Mesenchymal stem cell (in vitro differentiated cells and primary cell): ENCODE data around the gene MCM3AP.

Experiments
- DNase-seq: peaks from one replicate; pipeline ENCODE4 v3.0.0-alpha.2; 2013
- H2AFZ ChIP-seq: one replicate; pipeline ENCODE4 v1.6.1; 2013; ENCODE audit warnings: low read depth, mild to moderate bottlenecking, control low read depth, inconsistent platforms, low read length, moderate library complexity
- H2AK5ac ChIP-seq: 2 replicates; pipeline ENCODE4 v1.6.1; 2013; ENCODE audit warnings: low read length, moderate library complexity, mild to moderate bottlenecking, inconsistent platforms; ENCODE audit not compliant: severe bottlenecking
- H2BK120ac ChIP-seq: one replicate; pipeline ENCODE4 v1.6.1; 2013; ENCODE audit warnings: low read depth, mild to moderate bottlenecking, inconsistent platforms, low read length, moderate library complexity
- H2BK12ac ChIP-seq, 2 experiments: one replicate each; pipeline ENCODE4 v1.6.1; 2013; ENCODE audit warnings: inconsistent platforms in 2 of 2, low read length in 2 of 2, mild to moderate bottlenecking in 2 of 2, moderate library complexity in 2 of 2, control low read depth in 1 of 2
- H2BK15ac ChIP-seq: one replicate; pipeline ENCODE4 v1.6.1; 2013; ENCODE audit warnings: mild to moderate bottlenecking, low read depth, inconsistent platforms; ENCODE audit not compliant: poor library complexity, severe bottlenecking
- H2BK5ac ChIP-seq: 2 replicates; pipeline ENCODE4 v1.6.1; 2013; ENCODE audit warnings: low read depth, mild to moderate bottlenecking, low read length, control low read depth, inconsistent platforms; ENCODE audit not compliant: poor library complexity, severe bottlenecking
- H3K14ac ChIP-seq, 2 experiments: one replicate each; pipeline ENCODE4 v1.6.1; 2013; ENCODE audit warnings: inconsistent platforms in 2 of 2, low read length in 2 of 2, control low read depth in 1 of 2, mild to moderate bottlenecking in 1 of 2, moderate library complexity in 1 of 2
- H3K18ac ChIP-seq, 2 experiments: one replicate each; pipeline ENCODE4 v1.6.1; 2013; ENCODE audit warnings: inconsistent platforms in 2 of 2, low read length in 2 of 2, control low read depth in 1 of 2, low read depth in 1 of 2, mild to moderate bottlenecking in 1 of 2
- H3K23ac ChIP-seq, 2 experiments: one replicate each; pipeline ENCODE4 v1.6.1; 2013; ENCODE audit warnings: inconsistent platforms in 2 of 2, low read length in 2 of 2, mild to moderate bottlenecking in 2 of 2, moderate library complexity in 2 of 2, control low read depth in 1 of 2
- H3K27ac ChIP-seq: 2 replicates; pipeline ENCODE4 v1.5.1; 2013; ENCODE audit warnings: mild to moderate bottlenecking, moderate library complexity, low read length, control low read depth, inconsistent platforms; ENCODE audit not compliant: poor library complexity, severe bottlenecking
- H3K27me3 ChIP-seq, 2 experiments: 2 replicates each; pipeline versions ENCODE4 v1.6.1 to v1.7.0; 2013; ENCODE audit warnings: low read length in 2 of 2, mild to moderate bottlenecking in 2 of 2, moderate library complexity in 2 of 2, control low read depth in 1 of 2, inconsistent platforms in 1 of 2; ENCODE audit not compliant: control insufficient read depth in 1 of 2, insufficient read depth in 1 of 2
- H3K36me3 ChIP-seq, 2 experiments: 2 replicates each; pipeline versions ENCODE4 v1.6.1 to v1.7.0; 2013; ENCODE audit warnings: low read length in 2 of 2, control low read depth in 1 of 2, inconsistent platforms in 1 of 2, low read depth in 1 of 2, mild to moderate bottlenecking in 1 of 2; ENCODE audit not compliant: insufficient read depth in 2 of 2, control insufficient read depth in 1 of 2
- H3K4ac ChIP-seq, 2 experiments: one replicate each; pipeline ENCODE4 v1.6.1; 2013; ENCODE audit warnings: inconsistent platforms in 2 of 2, low read length in 2 of 2, mild to moderate bottlenecking in 2 of 2, moderate library complexity in 2 of 2, control low read depth in 1 of 2, low read depth in 1 of 2
- H3K4me1 ChIP-seq: 2 replicates; pipeline ENCODE4 v1.6.1; 2013; ENCODE audit warnings: low read depth, low read length, control low read depth; ENCODE audit not compliant: control insufficient read depth, insufficient read depth
- H3K4me2 ChIP-seq: 2 replicates; pipeline ENCODE4 v1.6.1; 2013; ENCODE audit warnings: low read length, mild to moderate bottlenecking, inconsistent platforms; ENCODE audit not compliant: poor library complexity, severe bottlenecking
- H3K4me3 ChIP-seq, 2 experiments: 2 replicates each; pipeline versions ENCODE4 v1.5.1 to v1.7.0; 2013; ENCODE audit warnings: low read length in 2 of 2, mild to moderate bottlenecking in 2 of 2, control low read depth in 1 of 2, low read depth in 1 of 2; ENCODE audit not compliant: insufficient read depth in 1 of 2
- H3K79me1 ChIP-seq: replicated peaks from 2 replicates; pipeline ENCODE4 v1.6.1; 2013; ENCODE audit warnings: mild to moderate bottlenecking, control low read depth, low read length, inconsistent platforms; ENCODE audit not compliant: poor library complexity, severe bottlenecking
- H3K9ac ChIP-seq: 2 replicates; pipeline ENCODE4 v1.7.0; 2013; ENCODE audit warnings: mild to moderate bottlenecking, low read length, moderate library complexity
- H3K9me3 ChIP-seq: 2 replicates; pipeline ENCODE4 v1.7.0; 2013; ENCODE audit warnings: mild to moderate bottlenecking, low read length; ENCODE audit not compliant: control insufficient read depth
- H4K8ac ChIP-seq: one replicate; pipeline ENCODE4 v1.6.1; 2013; ENCODE audit warnings: inconsistent platforms, mild to moderate bottlenecking, low read length, moderate library complexity
- H4K91ac ChIP-seq: one replicate; pipeline ENCODE4 v1.6.1; 2013; ENCODE audit warnings: mild to moderate bottlenecking, low read length, inconsistent platforms
- WGBS: methylation state at CpG from one replicate; pipeline ENCODE4 v1.1.7; 2013; ENCODE audit warnings: mixed read lengths; 5-methylcytosine and 5-hydroxymethylcytosine counted together

Gene MCM3AP

GRCh38 chr21:46320331-46320801, 35.0 kb upstream of the MCM3AP start:
- H2BK15ac ChIP-seq: no peak overlapping the region
- H2BK5ac ChIP-seq: no peak overlapping the region
- H2AK5ac ChIP-seq: no peak overlapping the region
- H3K4ac ChIP-seq: no peak overlapping the region
- no peak overlapping the region for H3K23ac ChIP-seq
- no peak overlapping the region for H4K91ac ChIP-seq
- no peak overlapping the region for H2BK120ac ChIP-seq
- H3K14ac ChIP-seq: no peak overlapping the region
- H3K79me1 ChIP-seq: peaks cover 17% of the 10 kb centered on the region
- no peaks in the 10 kb centered on the region for H3K36me3 ChIP-seq
- H3K4me3 ChIP-seq: no peak overlapping the region
- no peak overlapping the region for H3K4me2 ChIP-seq
- no peak overlapping the region for H3K18ac ChIP-seq
- H2BK12ac ChIP-seq: no peak overlapping the region
- H3K9ac ChIP-seq: no peak overlapping the region
- DNase-seq: no peak
- H3K9me3 ChIP-seq: no peaks in the 10 kb centered on the region
- no peaks in the 10 kb centered on the region for H3K27me3 ChIP-seq
- 77% methylated on average over 3 of the region's 4 CpGs for WGBS
- no peak overlapping the region for H3K27ac ChIP-seq
- H2AFZ ChIP-seq: no peak overlapping the region
- H4K8ac ChIP-seq: no peak overlapping the region
- peaks cover 21% of the 10 kb centered on the region for H3K4me1 ChIP-seq

GRCh38 chr21:46319186-46319585, 33.8 kb upstream of the MCM3AP start:
- Histone ChIP-seq H3K79me1 (peaks cover 17% of the 10 kb centered on the region), H3K4me3 (no peak overlapping the region), H2AFZ (no peak overlapping the region), H2AK5ac (no peak overlapping the region), H3K9me3 (no peaks in the 10 kb centered on the region), H4K8ac (peak overlapping the region; percentile 48), H3K27me3 (no peaks in the 10 kb centered on the region), H4K91ac (peak overlapping the region; percentile 18), H2BK120ac (no peak overlapping the region), H2BK5ac (no peak overlapping the region), H3K14ac (no peak overlapping the region), H3K18ac (no peak overlapping the region), H3K4ac (peak overlapping the region in 1 of 2 experiments; percentile 64), H3K27ac (no peak overlapping the region), H3K9ac (no peak overlapping the region), H3K36me3 (no peaks in the 10 kb centered on the region), H2BK15ac (no peak overlapping the region), H3K4me2 (no peak overlapping the region), H2BK12ac (no peak overlapping the region), H3K4me1 (peaks cover 21% of the 10 kb centered on the region), H3K23ac (no peak overlapping the region)
- DNase-seq: no peak
- 95% methylated on average over 7 of the region's 7 CpGs for WGBS

- Histone ChIP-seq H3K4me1 (peaks cover 21% of the 10 kb centered on the region), H3K4ac (no peak overlapping the region), H2BK15ac (no peak overlapping the region), H3K79me1 (peaks cover 16% of the 10 kb centered on the region), H3K27me3 (no peaks in the 10 kb centered on the region), H3K18ac (no peak overlapping the region), H2AFZ (no peak overlapping the region), H3K14ac (no peak overlapping the region), H3K36me3 (peaks cover 0 to 1% of the 10 kb centered on the region in 2 experiments), H2BK5ac (no peak overlapping the region), H3K4me3 (no peak overlapping the region), H2AK5ac (no peak overlapping the region), H3K23ac (no peak overlapping the region), H2BK120ac (no peak overlapping the region), H3K9ac (no peak overlapping the region), H4K8ac (no peak overlapping the region), H3K9me3 (no peaks in the 10 kb centered on the region), H2BK12ac (no peak overlapping the region), H4K91ac (no peak overlapping the region), H3K27ac (no peak overlapping the region), H3K4me2 (no peak overlapping the region)
- WGBS: 76% methylated on average over 3 of the region's 4 CpGs
- DNase-seq: no peak
These were observed 33.0 kb upstream of the MCM3AP start for GRCh38 chr21:46318464-46318845.

- DNase-seq: no peak
- Histone ChIP-seq H2BK15ac (no peak overlapping the region), H3K36me3 (peaks cover 0 to 7% of the 10 kb centered on the region in 2 experiments), H3K4me3 (no peak overlapping the region), H2AFZ (no peak overlapping the region), H3K9me3 (no peaks in the 10 kb centered on the region), H3K4me2 (no peak overlapping the region), H4K91ac (no peak overlapping the region), H2BK5ac (no peak overlapping the region), H2AK5ac (no peak overlapping the region), H3K9ac (no peak overlapping the region), H2BK120ac (no peak overlapping the region), H3K4me1 (peaks cover 19% of the 10 kb centered on the region), H3K18ac (no peak overlapping the region), H3K23ac (no peak overlapping the region), H2BK12ac (no peak overlapping the region), H3K27ac (no peak overlapping the region), H3K4ac (no peak overlapping the region), H4K8ac (peak overlapping the region; percentile 66), H3K27me3 (no peaks in the 10 kb centered on the region), H3K14ac (no peak overlapping the region), H3K79me1 (peaks cover 12% of the 10 kb centered on the region)
- 75% methylated on average over 20 of the region's 20 CpGs for whole genome bisulfite sequencing
These were observed 32.5 kb upstream of the MCM3AP start for GRCh38 chr21:46317710-46318463.
